Pericardium fibroblast (primary cell): Measurements from ENCODE around the gene SLC6A3. TPM values are rescaled to one million over a fixed set of nuclear protein-coding genes. Genes with fewer than 3 reads are reported as not detected.

Experiments
- total RNA-seq: library from RNA; depleted of rRNA; stranded (reverse); fragments of >200 nt; gene quantifications from 2 replicates; pipeline ENCODE4 v1.2.3, GENCODE V29; 2015

Gene SLC6A3
- not detected in 2 replicates for total RNA-seq

GRCh38 chr5:1445313-1445688, at the start of gene SLC6A3:
Gene SLC6A3 (minus strand): TSS chr5:1445440. CDS start chr5:1443197, 2,243 bp downstream.

GRCh38 chr5:1344975-1345838, 100.0 kb downstream of the SLC6A3 start, which contains the start of gene CLPTM1L:
Gene CLPTM1L (minus strand): TSS chr5:1345099. CDS start chr5:1344841, 258 bp downstream.

Other genes starting within 250 kb of the SLC6A3 start
- gene SLC6A19, start 243.8 kb downstream of the SLC6A3 start, total RNA-seq: not detected in 2 replicates
- gene SLC6A18, start 220.1 kb downstream of the SLC6A3 start, total RNA-seq: not detected in 2 replicates
- not detected in 2 replicates for gene TERT, start 150.4 kb downstream of the SLC6A3 start, total RNA-seq
- gene CLPTM1L, start 100.3 kb downstream of the SLC6A3 start, total RNA-seq: 86.4 and 119 TPM in 2 replicates
- 27.7 and 42.4 TPM in 2 replicates for gene LPCAT1, start 78.5 kb upstream of the SLC6A3 start, total RNA-seq